Nephron (organoid): Measurements from ENCODE around the gene ZFYVE28.

Experiments
- H3K27ac Mint-ChIP-seq, 3 experiments: 2 replicates each; pipeline ENCODE4 v1.8.0; 2020; ENCODE audit warnings: mixed read lengths in 3 of 3, mild to moderate bottlenecking in 2 of 3, moderate library complexity in 1 of 3
- H3K27me3 Mint-ChIP-seq: 2 replicates; pipeline ENCODE4 v1.8.0; 2021; ENCODE audit warnings: low read depth, mild to moderate bottlenecking, moderate library complexity, mixed read lengths
- H3K36me3 Mint-ChIP-seq: 2 replicates; pipeline ENCODE4 v1.8.0; 2020; ENCODE audit warnings: low read depth, mixed read lengths
- H3K4me1 Mint-ChIP-seq: 2 replicates; pipeline ENCODE4 v1.8.0; 2020; ENCODE audit warnings: mixed read lengths
- H3K4me3 Mint-ChIP-seq, 3 experiments: 2 replicates each; pipeline ENCODE4 v1.8.0; 2020; ENCODE audit warnings: mild to moderate bottlenecking in 3 of 3, mixed read lengths in 3 of 3, moderate library complexity in 2 of 3
- H3K9me3 Mint-ChIP-seq: 2 replicates; pipeline ENCODE4 v1.8.0; 2020; ENCODE audit warnings: mixed read lengths
- CTCF ChIP-seq, 3 experiments: fragments of 200-600 bp; sonication (generic); IDR thresholded peaks; one replicate each; pipeline ENCODE4 v1.5.0; 2021; ENCODE audit warnings: antibody characterized with exemption in 3 of 3; ENCODE audit not compliant: unreplicated experiment in 3 of 3

Gene ZFYVE28

DNA sequence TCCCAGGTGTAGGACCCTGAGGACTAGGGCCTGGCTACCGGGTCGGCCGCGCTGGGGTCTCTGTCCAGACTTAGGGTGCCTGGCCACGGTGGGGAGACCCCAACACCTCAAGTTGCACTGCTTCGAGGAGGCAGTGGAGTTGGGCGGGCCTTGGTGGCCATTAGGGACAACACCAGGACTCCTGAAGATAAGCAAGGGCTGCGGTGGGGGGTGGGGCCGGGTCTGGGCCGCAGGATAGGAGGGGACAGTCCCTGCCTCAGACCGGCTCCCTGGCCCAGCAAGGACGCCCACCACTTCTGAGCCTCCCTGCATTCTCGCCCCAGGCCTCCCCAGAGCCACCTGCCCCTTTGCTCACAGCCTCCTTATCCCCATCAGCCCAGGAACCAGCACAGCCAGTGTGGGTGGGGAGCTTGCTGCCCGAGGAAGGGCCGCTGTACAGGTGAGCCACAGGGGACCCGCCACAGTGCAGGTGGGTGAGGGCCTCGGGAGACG, 151.1 kb downstream of the ZFYVE28 start:
- Mint-ChIP-seq H3K27me3 (no peaks in the 10 kb centered on the region), H3K27ac (no peak overlapping the region), H3K4me1 (peaks cover 21% of the 10 kb centered on the region), H3K36me3 (no peaks in the 10 kb centered on the region), H3K9me3 (no peaks in the 10 kb centered on the region), H3K4me3 (no peak overlapping the region)
- no peak for TF ChIP-seq CTCF (IDR thresholded peaks at IDR 0.05; ENCODE audit: unreplicated experiment in 3 of 3)

DNA sequence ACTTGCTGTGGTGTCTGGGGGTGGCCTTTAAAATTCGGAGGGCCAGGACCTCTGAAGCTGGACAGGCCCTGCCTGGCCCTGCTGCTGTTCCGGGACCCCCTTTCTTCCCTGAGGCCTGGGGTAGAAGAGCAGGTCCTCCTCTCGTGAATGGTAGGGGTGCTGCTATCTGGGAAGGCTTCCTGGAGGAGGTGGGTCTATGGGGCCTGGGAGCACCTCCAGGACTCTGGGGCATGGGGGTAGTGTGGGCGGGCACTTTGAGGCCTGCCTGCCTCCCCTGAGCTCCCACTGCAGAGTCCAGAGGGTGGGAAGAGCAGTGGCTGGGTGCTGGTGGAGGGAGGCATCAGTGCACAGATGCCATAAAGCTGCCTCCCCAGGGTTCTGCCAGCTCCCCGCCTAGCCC, 151.6 kb downstream of the ZFYVE28 start:
- Mint-ChIP-seq H3K27me3 (no peaks in the 10 kb centered on the region), H3K27ac (no peak overlapping the region), H3K36me3 (no peaks in the 10 kb centered on the region), H3K4me1 (peaks cover 19% of the 10 kb centered on the region), H3K9me3 (no peaks in the 10 kb centered on the region), H3K4me3 (no peak overlapping the region)
- no peak for TF ChIP-seq CTCF (IDR thresholded peaks at IDR 0.05; ENCODE audit: unreplicated experiment in 3 of 3)

- H3K9me3 Mint-ChIP-seq = no peaks in the 10 kb centered on the region
- H3K27ac Mint-ChIP-seq = peak overlapping the region in 2 of 3 experiments; percentile 86 to 92
- H3K27me3 Mint-ChIP-seq = no peaks in the 10 kb centered on the region
- peaks cover 19% of the 10 kb centered on the region for H3K4me1 Mint-ChIP-seq
- H3K36me3 Mint-ChIP-seq = no peaks in the 10 kb centered on the region
- no peak overlapping the region for H3K4me3 Mint-ChIP-seq
- no peak for TF ChIP-seq CTCF (IDR thresholded peaks at IDR 0.05; ENCODE audit: unreplicated experiment in 3 of 3)
Measured at GRCh38 chr4:2266181-2266580, 152.3 kb downstream of the ZFYVE28 start.

DNA sequence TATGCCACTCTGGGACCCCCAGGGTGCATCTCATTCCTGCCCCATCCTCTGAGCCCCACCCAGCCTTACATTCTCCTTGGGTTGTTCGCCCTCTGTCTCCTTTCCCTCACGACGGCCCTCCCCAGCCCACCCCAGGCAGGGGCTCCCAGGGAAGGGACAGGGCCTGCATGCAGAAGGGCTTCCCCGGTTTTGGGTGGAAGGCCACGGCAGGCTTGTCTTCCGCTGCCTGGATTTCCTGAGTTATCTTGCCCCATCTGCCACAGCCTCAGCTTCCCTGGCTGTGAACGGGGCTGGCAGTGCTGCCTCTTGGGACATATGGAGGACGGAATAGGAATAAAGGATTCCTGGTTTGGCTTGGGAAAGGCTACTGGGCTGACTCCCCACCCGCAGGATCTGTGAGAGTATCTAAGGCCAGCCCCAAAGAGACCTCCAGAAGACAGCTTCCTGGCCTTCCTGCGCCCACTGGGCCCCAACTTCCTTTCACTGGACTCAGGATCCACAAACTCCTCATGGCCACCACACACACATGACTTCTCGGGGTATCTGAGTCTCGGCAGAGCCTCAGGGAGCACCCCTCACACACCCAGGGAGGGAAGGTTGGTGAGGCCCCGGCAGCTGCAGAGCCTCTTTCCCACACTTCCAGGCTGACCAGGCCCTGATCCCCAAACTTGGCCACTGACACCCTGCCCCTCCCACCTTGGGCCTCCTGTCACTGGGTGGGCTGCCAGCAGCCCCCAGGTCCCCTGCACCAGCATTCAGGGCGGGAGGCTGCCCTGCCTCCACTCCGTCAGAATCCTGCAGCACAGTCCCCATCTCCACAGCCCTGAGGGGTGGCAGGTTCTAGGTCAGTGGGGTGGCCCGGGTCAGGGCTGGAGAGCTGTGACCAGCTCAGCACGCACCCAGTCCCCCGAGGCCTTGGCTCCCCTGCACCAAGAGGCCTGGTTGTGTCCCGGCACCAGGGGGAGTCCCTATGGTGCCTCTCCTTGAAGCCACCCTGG, 153.0 kb downstream of the ZFYVE28 start:
- no peak for TF ChIP-seq CTCF (IDR thresholded peaks at IDR 0.05; ENCODE audit: unreplicated experiment in 3 of 3)
- Mint-ChIP-seq H3K27me3 (no peaks in the 10 kb centered on the region), H3K4me3 (peak overlapping the region; percentile 21 to 75 (median 63)), H3K27ac (peak overlapping the region; percentile 57 to 92 (median 86)), H3K36me3 (no peaks in the 10 kb centered on the region), H3K9me3 (no peaks in the 10 kb centered on the region), H3K4me1 (peaks cover 19% of the 10 kb centered on the region)

- Mint-ChIP-seq H3K9me3 (no peaks in the 10 kb centered on the region), H3K36me3 (no peaks in the 10 kb centered on the region), H3K4me1 (peaks cover 16% of the 10 kb centered on the region), H3K4me3 (no peak overlapping the region), H3K27ac (no peak overlapping the region), H3K27me3 (no peaks in the 10 kb centered on the region)
- no peak for TF ChIP-seq CTCF (IDR thresholded peaks at IDR 0.05; ENCODE audit: unreplicated experiment in 3 of 3)
Measured at GRCh38 chr4:2264481-2265041, 153.9 kb downstream of the ZFYVE28 start.
